ENCODE data around the gene ATXN7L2. TPM values are rescaled to one million over a fixed set of nuclear protein-coding genes. Genes with fewer than 3 reads are reported as not detected.

The ATXN7L2 gene, protein sequence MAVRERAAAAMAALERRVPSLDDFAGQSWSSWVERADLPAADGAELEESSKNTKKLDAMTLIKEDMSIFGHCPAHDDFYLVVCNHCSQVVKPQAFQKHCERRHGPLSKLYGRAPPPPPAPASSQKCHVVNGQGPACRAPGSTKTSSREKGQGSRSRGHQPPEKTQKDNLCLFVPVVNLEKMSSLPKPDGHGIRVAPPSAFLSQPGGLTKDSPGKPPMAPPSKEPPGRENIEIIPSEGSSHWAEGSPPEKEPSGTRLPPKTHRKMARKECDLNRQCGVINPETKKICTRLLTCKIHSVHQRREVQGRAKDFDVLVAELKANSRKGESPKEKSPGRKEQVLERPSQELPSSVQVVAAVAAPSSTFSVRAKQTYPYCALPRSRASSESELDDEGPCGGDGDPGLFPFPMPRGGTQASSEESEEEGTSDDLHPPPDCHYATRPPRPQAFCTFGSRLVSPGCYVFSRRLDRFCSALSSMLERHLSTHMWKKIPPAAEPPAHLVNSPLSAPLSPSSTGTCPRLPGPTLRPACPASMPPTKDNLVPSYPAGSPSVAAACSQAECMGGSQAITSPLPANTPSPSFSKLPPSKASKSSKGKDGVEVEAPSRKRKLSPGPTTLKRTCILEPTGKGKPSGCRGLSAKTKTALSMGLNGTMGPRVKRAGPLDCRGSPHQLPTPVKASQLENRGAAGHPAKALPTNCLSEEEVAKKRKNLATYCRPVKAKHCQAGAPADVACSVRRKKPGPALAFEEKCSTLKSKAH
- total RNA-seq = 3.2 and 4.6 TPM in 2 replicates

GRCh38 chr1:109483672-109484518, at the start of gene ATXN7L2:
TSS of gene ATXN7L2 (plus strand) at chr1:109483905. CDS start at chr1:109483954, 49 bp downstream.

GRCh38 chr1:109466452-109467300, 17.0 kb upstream of the ATXN7L2 start, which contains the start of gene SYPL2:
TSS of gene SYPL2 (plus strand) at chr1:109466546. CDS start at chr1:109466844, 298 bp downstream.

GRCh38 chr1:109493805-109494539, 10.3 kb downstream of the ATXN7L2 start, which contains the start of gene CYB561D1:
TSS of gene CYB561D1 (plus strand) at chr1:109494094. CDS start at chr1:109494140, 46 bp downstream.

DNA sequence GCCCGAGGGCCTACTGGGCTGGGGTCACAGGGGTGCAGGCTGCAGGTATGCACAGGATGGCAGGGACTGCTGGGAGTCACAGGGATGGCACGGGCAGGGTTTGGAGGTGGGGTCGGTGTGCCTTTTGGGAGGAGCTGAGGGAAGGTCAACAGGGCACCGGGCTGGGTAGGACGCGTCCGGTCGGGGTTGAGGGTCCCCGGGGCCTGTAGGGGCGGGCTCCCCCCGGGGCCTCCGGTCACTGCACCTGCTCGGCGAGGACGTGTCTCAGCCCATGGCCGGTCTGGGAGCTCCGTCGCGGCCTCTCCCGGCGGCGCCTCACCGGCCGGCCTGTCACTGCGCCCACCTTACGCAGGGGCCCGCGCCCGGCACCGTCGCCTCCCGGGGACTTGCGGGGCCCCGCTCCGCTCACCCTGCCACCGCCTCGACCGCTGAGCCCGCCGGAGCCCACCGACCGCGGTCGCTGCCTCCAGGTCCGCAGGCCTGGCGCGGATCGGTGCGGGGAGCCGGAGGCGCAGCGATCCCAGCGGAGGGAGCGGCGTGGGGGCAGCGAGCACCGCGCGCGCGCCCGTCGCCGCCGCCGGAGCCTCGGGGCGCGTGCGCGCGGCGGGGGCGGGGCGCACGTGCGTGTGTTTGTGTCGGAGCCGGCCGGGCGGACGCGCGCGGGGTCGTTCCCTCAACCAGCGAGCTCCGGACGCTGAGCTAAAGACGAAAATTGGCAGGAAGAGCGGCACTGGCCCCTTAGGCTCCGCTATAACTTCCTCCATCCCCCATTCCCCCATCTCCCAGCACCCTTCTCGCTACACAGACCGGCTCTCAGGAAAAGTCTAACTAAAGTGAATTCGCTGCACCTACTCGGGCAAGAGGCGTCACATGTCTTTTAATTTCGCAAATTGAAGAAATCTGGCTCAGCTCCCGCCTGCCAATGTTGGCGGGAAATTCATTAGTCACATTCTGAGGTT, 25.8 kb downstream of the ATXN7L2 start, which contains the start of gene AMIGO1:
AMIGO1 (minus strand) TSS at position 552 of the 959 bp plus-strand sequence. CDS start 815 bp downstream, outside the sequence.

DNA sequence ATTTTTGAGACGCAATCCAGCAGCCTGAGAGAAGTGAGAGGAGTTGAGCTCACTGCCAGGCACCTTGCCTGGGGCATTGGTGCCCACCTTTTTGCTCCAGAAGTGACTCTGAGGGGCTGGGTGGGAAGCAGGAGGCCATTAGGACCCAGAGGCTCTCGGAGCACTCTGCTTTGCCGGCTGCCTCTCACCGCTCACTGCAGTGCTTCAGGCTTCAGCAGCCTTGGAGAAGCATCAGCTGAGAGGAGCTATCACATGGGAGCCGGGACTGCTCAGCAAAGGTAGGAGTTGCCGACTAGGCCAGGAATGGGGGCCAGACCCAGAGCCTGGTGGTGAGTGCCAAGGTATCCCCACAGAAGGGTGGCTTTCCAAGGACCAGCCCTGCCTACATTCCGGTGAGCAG, 56.0 kb downstream of the ATXN7L2 start, which contains the start of gene GPR61:
GPR61 (plus strand) TSS at position 197 of the 400 bp plus-strand sequence. CDS start 3,151 bp downstream, outside the sequence.

Other genes with a start within 250 kb of the ATXN7L2 start
- gene CELSR2, start 234.4 kb upstream of the ATXN7L2 start, total RNA-seq = 41.3 and 56.1 TPM in 2 replicates
- gene PSRC1, start 200.8 kb upstream of the ATXN7L2 start, total RNA-seq = 27.4 and 29.5 TPM in 2 replicates
- 2.7 TPM in 1 of 2 replicates, not detected in the other for gene MYBPHL, start 176.9 kb upstream of the ATXN7L2 start, total RNA-seq
- 17.7 and 22.0 TPM in 2 replicates for gene SORT1, start 86.0 kb upstream of the ATXN7L2 start, total RNA-seq
- 42.0 and 70.3 TPM in 2 replicates for gene PSMA5, start 57.5 kb upstream of the ATXN7L2 start, total RNA-seq
- gene SYPL2, start 17.4 kb upstream of the ATXN7L2 start, total RNA-seq = not detected in 2 replicates
- 3.7 and 10.0 TPM in 2 replicates for gene CYB561D1, start 10.2 kb downstream of the ATXN7L2 start, total RNA-seq
- gene AMIGO1, start 25.8 kb downstream of the ATXN7L2 start, total RNA-seq = 0.19 and 0.56 TPM in 2 replicates
- not detected in 2 replicates for gene GPR61, start 56.0 kb downstream of the ATXN7L2 start, total RNA-seq
- 8.7 and 11.4 TPM in 2 replicates for gene GNAI3, start 64.7 kb downstream of the ATXN7L2 start, total RNA-seq
- 0.14 and 0.21 TPM in 2 replicates for gene GNAT2, start 135.7 kb downstream of the ATXN7L2 start, total RNA-seq
- gene AMPD2, start 135.9 kb downstream of the ATXN7L2 start, total RNA-seq = 40.7 and 46.2 TPM in 2 replicates
- 5.1 and 8.5 TPM in 2 replicates for gene GSTM4, start 172.2 kb downstream of the ATXN7L2 start, total RNA-seq
- 4.6 and 5.8 TPM in 2 replicates for gene GSTM2, start 184.2 kb downstream of the ATXN7L2 start, total RNA-seq
- gene GSTM1, start 203.9 kb downstream of the ATXN7L2 start, total RNA-seq = 10.8 and 18.5 TPM in 2 replicates
- not detected in 2 replicates for gene GSTM5, start 228.3 kb downstream of the ATXN7L2 start, total RNA-seq

Measured in airway epithelial cell (primary cell).